K562 (cell line): ENCODE data around the gene BSN. TPM values are rescaled to one million over a fixed set of nuclear protein-coding genes. Genes with fewer than 3 reads are reported as not detected.

Experiments used
- SMARCB1 ChIP-seq: IDR thresholded peaks from 2 replicates; pipeline ENCODE4 v1.6.1; 2011; ENCODE audit warnings: improper control_type of control experiment, low read depth; ENCODE audit not compliant: insufficient read length
- polyA plus RNA-seq, 8 experiments: library from polyadenylated mRNA; depleted of rRNA in 4 of 8; stranded (reverse) in 5 of 8; unstranded in 3 of 8; fragments of >200 nt; fragmentation: Nextera tagmentation in 2 of 8; fragmentation: Illumina TruSeq in 1 of 8; extraction: Ambion mirVana in 2 of 8; extraction: Trizol in 1 of 8; gene quantifications; 2 replicates each; pipeline versions ENCODE4 v1.2.1 to v1.2.3, GENCODE V29; 2011 to 2014; ENCODE audit warnings: inconsistent platforms in 1 of 8, missing spikeins in 1 of 8
- total RNA-seq, 7 experiments: library from RNA; depleted of rRNA in 6 of 7; stranded (reverse); fragments of >200 nt in 6 of 7; fragmentation: Illumina TruSeq in 2 of 7; extraction: Trizol in 2 of 7; gene quantifications; 2 replicates each; pipeline versions ENCODE4 v1.2.1 to v1.2.3, GENCODE V29; 2011 to 2021; ENCODE audit warnings: low replicate concordance in 1 of 7
- TF ChIP-seq, protein P1 (sequence below), 2 experiments: fragments of 450-650 bp; formaldehyde crosslinking in 1 of 2; IDR thresholded peaks; 2 replicates each; pipeline versions ENCODE4 v1.4.0 to v1.6.1; 2014 to 2020; ENCODE audit warnings: mild to moderate bottlenecking in 2 of 2, borderline replicate concordance in 1 of 2, low read depth in 1 of 2

BSN gene
- total and polyA plus RNA-seq, 9 of the 15 experiments (the other 6 are each of a cell fraction or from before 2014, with no cell fraction given): 0.03 to 1.5 (median 0.29) TPM

- TF ChIP-seq, protein P1, sequence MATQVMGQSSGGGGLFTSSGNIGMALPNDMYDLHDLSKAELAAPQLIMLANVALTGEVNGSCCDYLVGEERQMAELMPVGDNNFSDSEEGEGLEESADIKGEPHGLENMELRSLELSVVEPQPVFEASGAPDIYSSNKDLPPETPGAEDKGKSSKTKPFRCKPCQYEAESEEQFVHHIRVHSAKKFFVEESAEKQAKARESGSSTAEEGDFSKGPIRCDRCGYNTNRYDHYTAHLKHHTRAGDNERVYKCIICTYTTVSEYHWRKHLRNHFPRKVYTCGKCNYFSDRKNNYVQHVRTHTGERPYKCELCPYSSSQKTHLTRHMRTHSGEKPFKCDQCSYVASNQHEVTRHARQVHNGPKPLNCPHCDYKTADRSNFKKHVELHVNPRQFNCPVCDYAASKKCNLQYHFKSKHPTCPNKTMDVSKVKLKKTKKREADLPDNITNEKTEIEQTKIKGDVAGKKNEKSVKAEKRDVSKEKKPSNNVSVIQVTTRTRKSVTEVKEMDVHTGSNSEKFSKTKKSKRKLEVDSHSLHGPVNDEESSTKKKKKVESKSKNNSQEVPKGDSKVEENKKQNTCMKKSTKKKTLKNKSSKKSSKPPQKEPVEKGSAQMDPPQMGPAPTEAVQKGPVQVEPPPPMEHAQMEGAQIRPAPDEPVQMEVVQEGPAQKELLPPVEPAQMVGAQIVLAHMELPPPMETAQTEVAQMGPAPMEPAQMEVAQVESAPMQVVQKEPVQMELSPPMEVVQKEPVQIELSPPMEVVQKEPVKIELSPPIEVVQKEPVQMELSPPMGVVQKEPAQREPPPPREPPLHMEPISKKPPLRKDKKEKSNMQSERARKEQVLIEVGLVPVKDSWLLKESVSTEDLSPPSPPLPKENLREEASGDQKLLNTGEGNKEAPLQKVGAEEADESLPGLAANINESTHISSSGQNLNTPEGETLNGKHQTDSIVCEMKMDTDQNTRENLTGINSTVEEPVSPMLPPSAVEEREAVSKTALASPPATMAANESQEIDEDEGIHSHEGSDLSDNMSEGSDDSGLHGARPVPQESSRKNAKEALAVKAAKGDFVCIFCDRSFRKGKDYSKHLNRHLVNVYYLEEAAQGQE (IDR thresholded peaks at IDR 0.05; ENCODE audit: borderline replicate concordance): peak; percentile 97
- TF ChIP-seq, protein P1 (CRISPR knock-in tag; IDR thresholded peaks at IDR 0.05; ENCODE audit: low read depth): peak; percentile 97
- no peak for TF ChIP-seq SMARCB1
These were observed 472 bp downstream of the BSN start (continued) for GRCh38 chr3:49554633-49555265.
